ENCODE data around the gene MED8.

MED8 gene

GRCh38 chr1:43389326-43390313 lies at the start of gene MED8, which contains the start of gene SZT2:
Gene MED8, minus strand, starts transcription at chr1:43389800. Its CDS starts 36 bp downstream, at chr1:43389764.
Gene SZT2, plus strand, starts transcription at chr1:43389899. Its CDS starts 70 bp downstream, at chr1:43389969.
- DNase-seq = peak; percentile 95

- no peak for DNase-seq
These were observed 49.5 kb upstream of the MED8 start for GRCh38 chr1:43438953-43439581.

- DNase-seq = no peak
These were observed 49.0 kb upstream of the MED8 start for GRCh38 chr1:43438576-43438952.

GRCh38 chr1:43438006-43438405 lies 48.4 kb upstream of the MED8 start:
- DNase-seq = no peak

GRCh38 chr1:43437031-43437973 lies 47.7 kb upstream of the MED8 start:
- DNase-seq = no peak

- no peak for DNase-seq
These were observed 46.8 kb upstream of the MED8 start for GRCh38 chr1:43436371-43436770.

- no peak for DNase-seq
These were observed 45.8 kb upstream of the MED8 start for GRCh38 chr1:43435146-43436145.

GRCh38 chr1:43434256-43434655 lies 44.7 kb upstream of the MED8 start:
- DNase-seq = no peak

GRCh38 chr1:43432907-43433306 lies 43.3 kb upstream of the MED8 start:
- no peak for DNase-seq

- DNase-seq = no peak
These were observed 42.7 kb upstream of the MED8 start for GRCh38 chr1:43432171-43432860.

GRCh38 chr1:43431676-43432075 lies 42.1 kb upstream of the MED8 start:
- DNase-seq = no peak

- no peak for DNase-seq
These were observed 41.2 kb upstream of the MED8 start for GRCh38 chr1:43430831-43431230.

- DNase-seq = no peak
These were observed 38.3 kb upstream of the MED8 start for GRCh38 chr1:43427941-43428340.

GRCh38 chr1:43427524-43427923 lies 37.9 kb upstream of the MED8 start:
- no peak for DNase-seq

- no peak for DNase-seq
These were observed 36.6 kb upstream of the MED8 start for GRCh38 chr1:43426221-43426620.

GRCh38 chr1:43425045-43425444 lies 35.4 kb upstream of the MED8 start:
- DNase-seq = no peak

GRCh38 chr1:43423672-43424550 lies 34.3 kb upstream of the MED8 start:
- DNase-seq = no peak

- DNase-seq = no peak
These were observed 33.5 kb upstream of the MED8 start for GRCh38 chr1:43422995-43423671.
